ENCODE results near the gene DKK1.

Gene DKK1

DNA sequence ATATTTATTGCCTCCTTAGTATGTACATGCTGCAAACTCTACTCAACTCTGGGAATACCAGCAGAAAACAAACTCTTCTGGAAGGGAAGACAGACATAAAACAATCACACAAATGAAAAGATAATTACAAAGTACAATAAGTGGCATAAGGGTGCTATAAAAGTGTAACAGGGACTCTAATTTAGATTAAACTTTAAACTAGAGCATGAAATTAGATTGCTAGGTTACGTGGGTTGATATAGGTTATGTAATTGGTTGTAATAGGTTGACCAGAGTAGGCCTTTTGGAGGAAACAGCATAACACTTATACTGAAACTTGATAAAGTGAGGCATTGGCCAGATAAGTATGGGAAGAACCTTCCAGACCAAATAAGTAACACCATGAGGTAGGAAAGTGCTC, 26.2 kb upstream of the DKK1 start:
- no peaks in the 10 kb centered on the region for H3K27me3 ChIP-seq (ENCODE audit: control insufficient read depth, insufficient read depth, low read length)
- no peaks in the 10 kb centered on the region for H3K36me3 ChIP-seq (ENCODE audit: control insufficient read depth, insufficient read depth, low read length)
- no peaks in the 10 kb centered on the region for H3K4me1 ChIP-seq (ENCODE audit: control insufficient read depth, insufficient read depth, low read length)
- H3K9me3 ChIP-seq (ENCODE audit: control insufficient read depth, low read length) = no peaks in the 10 kb centered on the region
- no peak overlapping the region for H3K4me3 ChIP-seq (ENCODE audit: low read length)
- no peak overlapping the region for H3K9ac ChIP-seq (ENCODE audit: low read length)

- H3K27me3 ChIP-seq (ENCODE audit: control insufficient read depth, insufficient read depth, low read length) = no peaks in the 10 kb centered on the region
- H3K36me3 ChIP-seq (ENCODE audit: control insufficient read depth, insufficient read depth, low read length) = no peaks in the 10 kb centered on the region
- no peaks in the 10 kb centered on the region for H3K4me1 ChIP-seq (ENCODE audit: control insufficient read depth, insufficient read depth, low read length)
- H3K4me3 ChIP-seq (ENCODE audit: low read length) = no peak overlapping the region
- H3K9ac ChIP-seq (ENCODE audit: low read length) = no peak overlapping the region
- H3K9me3 ChIP-seq (ENCODE audit: control insufficient read depth, low read length) = no peaks in the 10 kb centered on the region
Measured at GRCh38 chr10:52297747-52298146, 16.3 kb upstream of the DKK1 start.

- H3K4me1 ChIP-seq (ENCODE audit: control insufficient read depth, insufficient read depth, low read length) = no peaks in the 10 kb centered on the region
- no peak overlapping the region for H3K9ac ChIP-seq (ENCODE audit: low read length)
- H3K4me3 ChIP-seq (ENCODE audit: low read length) = no peak overlapping the region
- no peaks in the 10 kb centered on the region for H3K36me3 ChIP-seq (ENCODE audit: control insufficient read depth, insufficient read depth, low read length)
- no peaks in the 10 kb centered on the region for H3K9me3 ChIP-seq (ENCODE audit: control insufficient read depth, low read length)
- H3K27me3 ChIP-seq (ENCODE audit: control insufficient read depth, insufficient read depth, low read length) = no peaks in the 10 kb centered on the region
Measured at GRCh38 chr10:52300599-52301277, 13.3 kb upstream of the DKK1 start.

- Histone ChIP-seq H3K9me3 (ENCODE audit: control insufficient read depth, low read length) (no peaks in the 10 kb centered on the region), H3K36me3 (ENCODE audit: control insufficient read depth, insufficient read depth, low read length) (no peaks in the 10 kb centered on the region), H3K4me1 (ENCODE audit: control insufficient read depth, insufficient read depth, low read length) (peaks cover 5% of the 10 kb centered on the region), H3K4me3 (ENCODE audit: low read length) (peak overlapping the region; percentile 44), H3K9ac (ENCODE audit: low read length) (peak overlapping the region; percentile 40), H3K27me3 (ENCODE audit: control insufficient read depth, insufficient read depth, low read length) (peaks cover 4% of the 10 kb centered on the region)
Measured at GRCh38 chr10:52308251-52309031, 5.6 kb upstream of the DKK1 start.

DNA sequence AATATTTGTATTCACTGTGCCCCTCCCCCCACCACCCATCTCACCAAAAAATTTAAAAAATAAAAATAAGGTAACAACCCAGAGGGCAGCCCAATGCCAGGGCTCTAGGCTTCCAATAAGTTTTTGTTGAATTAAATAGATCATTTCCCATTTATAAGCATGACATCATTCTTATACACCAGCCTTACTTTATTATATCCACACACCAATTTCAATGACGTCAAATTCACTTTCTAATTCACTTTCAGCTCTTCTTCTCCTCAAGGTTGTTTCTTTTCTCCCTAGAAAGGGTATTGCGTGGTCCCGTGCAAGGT, 1.2 kb upstream of the DKK1 start:
- Histone ChIP-seq H3K9me3 (ENCODE audit: control insufficient read depth, low read length) (no peaks in the 10 kb centered on the region), H3K4me1 (ENCODE audit: control insufficient read depth, insufficient read depth, low read length) (peaks cover 12% of the 10 kb centered on the region), H3K9ac (ENCODE audit: low read length) (no peak overlapping the region), H3K4me3 (ENCODE audit: low read length) (peak overlapping the region; percentile 35), H3K27me3 (ENCODE audit: control insufficient read depth, insufficient read depth, low read length) (peaks cover 14% of the 10 kb centered on the region), H3K36me3 (ENCODE audit: control insufficient read depth, insufficient read depth, low read length) (no peaks in the 10 kb centered on the region)

- Histone ChIP-seq H3K4me3 (ENCODE audit: low read length) (peak overlapping the region; percentile 35), H3K9ac (ENCODE audit: low read length) (peak overlapping the region; percentile 60), H3K4me1 (ENCODE audit: control insufficient read depth, insufficient read depth, low read length) (peaks cover 12% of the 10 kb centered on the region), H3K9me3 (ENCODE audit: control insufficient read depth, low read length) (no peaks in the 10 kb centered on the region), H3K27me3 (ENCODE audit: control insufficient read depth, insufficient read depth, low read length) (peaks cover 14% of the 10 kb centered on the region), H3K36me3 (ENCODE audit: control insufficient read depth, insufficient read depth, low read length) (no peaks in the 10 kb centered on the region)
Measured at GRCh38 chr10:52313256-52313932, 687 bp upstream of the DKK1 start.

- Histone ChIP-seq H3K4me3 (ENCODE audit: low read length) (peak overlapping the region; percentile 37), H3K36me3 (ENCODE audit: control insufficient read depth, insufficient read depth, low read length) (no peaks in the 10 kb centered on the region), H3K9ac (ENCODE audit: low read length) (no peak overlapping the region), H3K9me3 (ENCODE audit: control insufficient read depth, low read length) (no peaks in the 10 kb centered on the region), H3K27me3 (ENCODE audit: control insufficient read depth, insufficient read depth, low read length) (peaks cover 14% of the 10 kb centered on the region), H3K4me1 (ENCODE audit: control insufficient read depth, insufficient read depth, low read length) (peaks cover 12% of the 10 kb centered on the region)
Measured at GRCh38 chr10:52314822-52315552, 906 bp downstream of the DKK1 start.

DNA sequence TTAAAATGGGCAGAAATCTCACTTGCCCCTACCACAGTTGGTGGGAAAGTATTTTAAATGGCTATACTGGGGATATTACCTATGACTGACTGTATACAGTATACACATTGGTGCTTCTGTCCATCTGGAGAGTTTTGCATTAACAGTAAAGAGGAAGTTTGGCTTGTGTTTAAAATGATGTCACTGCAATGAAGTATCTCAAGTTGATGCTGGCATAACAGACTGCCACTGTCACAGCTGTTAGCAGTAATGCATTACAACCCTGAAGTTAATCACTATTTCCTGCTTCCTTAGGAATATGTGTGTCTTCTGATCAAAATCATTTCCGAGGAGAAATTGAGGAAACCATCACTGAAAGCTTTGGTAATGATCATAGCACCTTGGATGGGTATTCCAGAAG, 1.9 kb downstream of the DKK1 start:
- no peaks in the 10 kb centered on the region for H3K36me3 ChIP-seq (ENCODE audit: control insufficient read depth, insufficient read depth, low read length)
- H3K4me3 ChIP-seq (ENCODE audit: low read length) = no peak overlapping the region
- H3K27me3 ChIP-seq (ENCODE audit: control insufficient read depth, insufficient read depth, low read length) = peaks cover 14% of the 10 kb centered on the region
- peaks cover 12% of the 10 kb centered on the region for H3K4me1 ChIP-seq (ENCODE audit: control insufficient read depth, insufficient read depth, low read length)
- H3K9me3 ChIP-seq (ENCODE audit: control insufficient read depth, low read length) = no peaks in the 10 kb centered on the region
- H3K9ac ChIP-seq (ENCODE audit: low read length) = no peak overlapping the region

DNA sequence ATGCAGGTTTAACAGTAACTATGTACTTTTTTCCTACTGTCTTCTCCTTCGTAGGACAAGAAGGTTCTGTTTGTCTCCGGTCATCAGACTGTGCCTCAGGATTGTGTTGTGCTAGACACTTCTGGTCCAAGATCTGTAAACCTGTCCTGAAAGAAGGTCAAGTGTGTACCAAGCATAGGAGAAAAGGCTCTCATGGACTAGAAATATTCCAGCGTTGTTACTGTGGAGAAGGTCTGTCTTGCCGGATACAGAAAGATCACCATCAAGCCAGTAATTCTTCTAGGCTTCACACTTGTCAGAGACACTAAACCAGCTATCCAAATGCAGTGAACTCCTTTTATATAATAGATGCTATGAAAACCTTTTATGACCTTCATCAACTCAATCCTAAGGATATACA, 2.4 kb downstream of the DKK1 start:
- Histone ChIP-seq H3K36me3 (ENCODE audit: control insufficient read depth, insufficient read depth, low read length) (no peaks in the 10 kb centered on the region), H3K4me3 (ENCODE audit: low read length) (no peak overlapping the region)

GRCh38 chr10:52318136-52318701, 4.1 kb downstream of the DKK1 start:
- Histone ChIP-seq H3K36me3 (ENCODE audit: control insufficient read depth, insufficient read depth, low read length) (no peaks in the 10 kb centered on the region), H3K9me3 (ENCODE audit: control insufficient read depth, low read length) (no peaks in the 10 kb centered on the region)

More for the DNA sequence above, 2.4 kb downstream of the DKK1 start:
- Histone ChIP-seq H3K27me3 (ENCODE audit: control insufficient read depth, insufficient read depth, low read length) (peaks cover 14% of the 10 kb centered on the region), H3K9ac (ENCODE audit: low read length) (no peak overlapping the region), H3K9me3 (ENCODE audit: control insufficient read depth, low read length) (no peaks in the 10 kb centered on the region), H3K4me1 (ENCODE audit: control insufficient read depth, insufficient read depth, low read length) (peaks cover 12% of the 10 kb centered on the region)

GRCh38 chr10:52318822-52319464, 4.9 kb downstream of the DKK1 start:
- H3K36me3 ChIP-seq (ENCODE audit: control insufficient read depth, insufficient read depth, low read length) = no peaks in the 10 kb centered on the region
- no peak overlapping the region for H3K9ac ChIP-seq (ENCODE audit: low read length)
- no peak overlapping the region for H3K4me3 ChIP-seq (ENCODE audit: low read length)
- peaks cover 4% of the 10 kb centered on the region for H3K4me1 ChIP-seq (ENCODE audit: control insufficient read depth, insufficient read depth, low read length)
- H3K9me3 ChIP-seq (ENCODE audit: control insufficient read depth, low read length) = no peaks in the 10 kb centered on the region
- H3K27me3 ChIP-seq (ENCODE audit: control insufficient read depth, insufficient read depth, low read length) = peaks cover 5% of the 10 kb centered on the region

More at GRCh38 chr10:52318136-52318701, 4.1 kb downstream of the DKK1 start:
- Histone ChIP-seq H3K9ac (ENCODE audit: low read length) (no peak overlapping the region), H3K4me3 (ENCODE audit: low read length) (no peak overlapping the region), H3K27me3 (ENCODE audit: control insufficient read depth, insufficient read depth, low read length) (peaks cover 13% of the 10 kb centered on the region), H3K4me1 (ENCODE audit: control insufficient read depth, insufficient read depth, low read length) (peaks cover 9% of the 10 kb centered on the region)

All from mucosa of stomach (tissue), 1 donor.